NK-92 (cell line): ENCODE measurements around the gene SMURF2.
A peak's percentile ranks its signal among the peaks of the same experiment; 100 is the strongest.

Source experiments
- DNase-seq: peaks from one replicate; lab custom pipeline; 2025; ENCODE audit not compliant: unreplicated experiment; lab: John Stamatoyannopoulos, UW

Gene SMURF2

DNA sequence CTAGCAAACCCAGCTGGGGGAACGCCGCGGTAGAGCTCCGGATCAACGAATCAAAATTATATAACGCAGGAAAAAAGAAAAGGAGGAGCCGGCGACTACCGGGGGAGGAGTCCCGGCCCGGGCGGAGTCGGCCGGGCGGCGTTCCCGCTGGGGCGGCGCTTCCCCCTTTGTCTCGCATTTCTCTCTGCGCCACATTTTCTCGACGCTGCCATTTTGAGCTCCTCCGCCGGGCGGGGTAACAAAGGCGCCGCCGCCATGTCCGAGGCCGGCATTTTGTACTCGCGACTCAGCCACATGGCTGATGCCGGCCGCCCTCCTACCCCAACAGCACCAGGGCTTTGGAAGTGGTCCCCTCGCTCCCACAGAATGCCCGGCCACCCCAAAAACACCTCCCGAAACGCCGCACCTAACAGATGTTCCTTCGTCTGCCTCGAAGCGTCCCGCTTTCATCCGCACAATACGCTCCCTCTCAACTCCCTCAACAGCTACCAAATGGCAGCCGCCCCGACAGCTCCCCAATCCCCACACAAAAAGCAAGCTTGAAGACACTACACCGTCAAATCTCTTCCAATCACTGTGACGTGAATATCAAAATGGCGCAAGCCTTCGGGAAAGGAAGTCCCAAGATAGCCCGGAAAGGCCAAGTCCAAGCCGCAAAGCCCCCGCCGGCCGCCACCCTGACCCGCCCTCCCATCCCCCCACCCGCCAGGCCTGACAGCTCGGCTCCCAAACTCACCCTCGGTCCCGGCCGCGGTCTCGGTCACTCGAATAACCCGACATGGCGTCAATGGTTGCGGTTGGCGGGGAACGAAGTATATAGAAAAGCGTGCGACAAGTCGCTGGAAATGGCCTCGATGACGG, 156.5 kb downstream of the SMURF2 start:
- DNase-seq, result no peak

DNA sequence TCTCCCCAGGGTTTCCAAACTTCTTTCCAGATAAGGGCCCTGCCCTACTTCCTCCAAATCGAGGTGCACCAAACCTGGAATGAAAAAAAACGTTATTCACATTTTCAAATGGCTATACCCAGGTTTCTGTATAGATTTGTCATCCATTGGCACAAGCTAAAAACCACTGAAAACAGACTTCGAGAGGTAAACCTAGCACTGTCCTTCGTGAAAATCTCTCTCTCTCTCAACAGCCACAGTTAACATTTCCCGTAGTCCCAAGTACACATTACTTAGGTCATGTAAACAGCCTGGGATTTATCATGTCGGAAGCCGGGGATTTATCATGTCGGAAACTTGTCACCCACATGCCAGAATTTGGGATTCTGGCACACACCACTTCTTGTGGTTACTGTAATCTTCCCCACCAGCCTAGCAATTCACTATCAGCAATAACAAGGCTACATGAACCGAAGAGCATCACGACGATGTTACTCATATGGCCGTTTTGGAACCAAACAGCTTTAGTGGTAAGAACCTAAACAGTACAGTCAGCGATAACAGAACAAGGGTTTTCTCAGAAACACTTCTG, 157.3 kb downstream of the SMURF2 start:
- no peak for DNase-seq

- DNase-seq, result no peak
Observed at GRCh38 chr17:64503821-64504768, 158.0 kb downstream of the SMURF2 start.

- DNase-seq, result no peak
Observed at GRCh38 chr17:64503341-64503740, 158.8 kb downstream of the SMURF2 start.

GRCh38 chr17:64502809-64503208, 159.3 kb downstream of the SMURF2 start:
- DNase-seq, result no peak

DNA sequence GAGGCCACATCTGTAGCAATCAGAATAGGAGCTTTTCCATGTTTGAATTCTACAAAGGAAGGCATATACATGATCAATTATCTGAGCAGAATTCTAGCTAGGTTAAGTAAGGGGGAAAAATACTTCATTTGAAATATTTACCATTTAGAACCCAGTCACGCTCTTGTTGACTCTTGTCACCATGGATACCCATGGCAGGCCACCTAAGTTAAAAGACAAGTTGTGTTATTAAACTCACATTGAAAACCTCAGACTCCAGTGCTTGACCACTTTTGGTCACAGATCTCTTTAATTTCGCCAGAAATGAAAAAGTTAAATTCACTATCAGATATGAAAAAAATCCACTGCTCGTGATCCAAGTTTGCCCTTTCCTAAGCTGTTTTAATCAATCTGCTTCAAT, 160.1 kb downstream of the SMURF2 start:
- no peak for DNase-seq

GRCh38 chr17:64500862-64501765, 161.0 kb downstream of the SMURF2 start:
- no peak for DNase-seq

- no peak for DNase-seq
Observed at GRCh38 chr17:64500487-64500859, 161.6 kb downstream of the SMURF2 start.

GRCh38 chr17:64499805-64500486, 162.2 kb downstream of the SMURF2 start:
- DNase-seq, result no peak

GRCh38 chr17:64498308-64499203, 163.6 kb downstream of the SMURF2 start:
- DNase-seq, result no peak

DNA sequence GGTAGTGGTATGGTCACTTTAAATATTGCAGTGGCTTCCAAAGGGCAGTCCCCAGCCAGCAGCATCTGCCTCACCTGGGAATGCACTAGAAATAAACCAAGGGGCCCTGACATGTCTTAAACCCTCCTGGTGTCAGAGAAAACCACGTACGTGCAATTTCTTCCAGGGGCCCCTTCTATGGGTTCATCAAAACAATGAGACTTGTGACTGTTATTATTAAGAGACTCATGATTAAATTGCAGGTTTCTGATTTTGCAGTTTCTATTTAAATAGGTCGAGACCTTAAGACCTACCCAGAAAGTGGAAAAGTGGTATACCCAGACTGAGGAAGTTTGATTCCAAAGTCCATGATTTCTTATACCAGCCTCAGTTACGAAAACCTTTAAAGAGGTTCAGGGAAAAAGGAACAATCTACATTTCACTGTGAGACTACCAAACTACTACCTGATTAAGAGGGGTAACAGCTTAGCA, 164.5 kb downstream of the SMURF2 start:
- DNase-seq, result no peak

DNA sequence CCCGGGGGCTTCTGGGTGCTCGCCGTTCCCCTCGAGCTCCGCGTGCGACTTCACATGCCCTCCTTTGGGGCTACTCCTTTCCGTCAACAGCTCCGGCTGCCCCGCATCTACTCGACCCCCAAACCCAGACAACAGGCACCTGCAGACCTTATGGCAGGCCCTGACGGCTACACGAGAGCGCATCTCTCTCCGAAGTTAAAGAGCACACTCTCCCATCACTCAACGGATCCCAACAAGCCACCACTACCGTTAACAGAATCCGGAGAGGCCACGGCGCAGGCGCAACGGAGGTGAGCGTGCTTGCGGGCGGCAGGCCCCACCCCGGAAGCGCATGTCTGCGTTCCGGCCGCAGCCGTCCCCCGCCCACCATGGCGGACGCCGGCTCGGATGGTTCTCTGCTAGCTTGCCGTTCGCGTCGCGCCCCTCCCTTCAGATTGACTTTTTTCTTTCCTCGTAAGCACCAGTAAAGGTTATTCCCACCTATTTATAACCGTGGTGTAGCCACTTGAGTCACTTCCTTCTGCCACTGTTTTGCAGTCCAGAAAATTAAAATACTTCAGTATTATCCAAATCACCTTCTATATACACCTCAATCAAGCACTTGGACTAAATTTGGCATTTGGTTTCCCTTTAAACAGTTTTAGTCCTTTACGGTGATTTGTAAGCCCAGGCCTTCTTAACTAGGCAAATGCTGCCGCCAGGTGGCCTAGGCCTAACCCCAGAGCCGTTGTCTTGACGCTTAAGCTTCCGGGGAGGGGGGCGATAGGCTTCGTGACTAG, 165.1 kb downstream of the SMURF2 start, which contains the start of gene POLG2:
Gene POLG2, minus strand, starts transcription at position 269 of the 779 bp plus-strand sequence. Its CDS starts 86 bp downstream, at position 183.
- DNase-seq, result peak; percentile 62

GRCh38 chr17:64496348-64496785, 165.7 kb downstream of the SMURF2 start:
- DNase-seq, result no peak
